Endodermal cell (in vitro differentiated cells): ENCODE data around the gene PLAC8L1. TPM values are rescaled to one million over a fixed set of nuclear protein-coding genes. Genes with fewer than 3 reads are reported as not detected.

Experiments
- DNase-seq: peaks from one replicate; pipeline ENCODE4 v3.0.0-alpha.2; 2017
- H3K27ac ChIP-seq: 2 replicates; pipeline ENCODE4 v1.5.1; 2013; ENCODE audit warnings: mild to moderate bottlenecking, low read depth, low read length, moderate library complexity
- H3K27me3 ChIP-seq: 2 replicates; pipeline ENCODE4 v1.6.1; 2013; ENCODE audit warnings: mild to moderate bottlenecking, low read length, moderate library complexity; ENCODE audit not compliant: insufficient read depth, control insufficient read depth, poor library complexity, severe bottlenecking
- H3K36me3 ChIP-seq: 2 replicates; pipeline ENCODE4 v1.7.0; 2013; ENCODE audit warnings: mild to moderate bottlenecking, low read length, moderate library complexity; ENCODE audit not compliant: control insufficient read depth, insufficient read depth
- H3K4me1 ChIP-seq: one replicate; pipeline ENCODE4 v1.7.0; 2013; ENCODE audit warnings: low read length; ENCODE audit not compliant: control insufficient read depth, insufficient read depth
- H3K4me3 ChIP-seq: 2 replicates; pipeline ENCODE4 v1.5.1; 2013; ENCODE audit warnings: mild to moderate bottlenecking, low read length, moderate library complexity
- H3K9ac ChIP-seq: 2 replicates; pipeline ENCODE4 v1.6.1; 2013; ENCODE audit warnings: mild to moderate bottlenecking, low read length, moderate library complexity; ENCODE audit not compliant: poor library complexity, severe bottlenecking; ENCODE audit errors: extremely low read depth
- H3K9me3 ChIP-seq: 2 replicates; pipeline ENCODE4 v1.6.1; 2013; ENCODE audit warnings: mild to moderate bottlenecking, low read length, moderate library complexity; ENCODE audit not compliant: control insufficient read depth
- H3K27ac Mint-ChIP-seq: 2 replicates; pipeline ENCODE4 v1.8.0; 2020; ENCODE audit warnings: mixed read lengths
- H3K27me3 Mint-ChIP-seq: 2 replicates; pipeline ENCODE4 v1.8.0; 2021; ENCODE audit warnings: mild to moderate bottlenecking, mixed read lengths; ENCODE audit not compliant: insufficient read depth
- H3K36me3 Mint-ChIP-seq: 2 replicates; pipeline ENCODE4 v1.8.0; 2020; ENCODE audit warnings: low read depth, mixed read lengths
- H3K4me1 Mint-ChIP-seq: 2 replicates; pipeline ENCODE4 v1.8.0; 2020; ENCODE audit warnings: mixed read lengths
- H3K4me3 Mint-ChIP-seq: 2 replicates; pipeline ENCODE4 v1.8.0; 2020; ENCODE audit warnings: mild to moderate bottlenecking, moderate library complexity, mixed read lengths
- H3K9me3 Mint-ChIP-seq: 2 replicates; pipeline ENCODE4 v1.8.0; 2020; ENCODE audit warnings: mild to moderate bottlenecking, mixed read lengths
- WGBS, 2 experiments: methylation state at CpG; one replicate each; pipeline versions ENCODE4 v1.1.5 to v1.1.7; 2013; ENCODE audit warnings: missing lambda C conversion rate in 2 of 2, mixed read lengths in 1 of 2; ENCODE audit not compliant: insufficient coverage in 1 of 2, insufficient read length in 1 of 2; 5-methylcytosine and 5-hydroxymethylcytosine counted together
- long read RNA-seq, 4 experiments: library from polyadenylated mRNA in 2 of 4; library from RNA in 1 of 4; library from capped mRNA in 1 of 4; stranded (forward) in 3 of 4; unstranded in 1 of 4; transcript quantifications; one replicate each; pipeline ENCODE4 v2.0.0, GENCODE V29; 2020 to 2021; ENCODE audit warnings: inconsistent platforms in 1 of 4
- polyA plus RNA-seq, 2 experiments: library from polyadenylated mRNA; stranded (reverse); fragments of 50-300 nt; gene quantifications; one replicate each; pipeline ENCODE4 v1.2.3, GENCODE V29; 2013
- total RNA-seq, 2 donors: library from RNA; stranded (reverse); fragmentation: NEBNext Ultra II Directional in 1 of 2; extraction: Animal tissue kit (Norgen Biotek cat#: 25700) in 1 of 2; gene quantifications; 2 replicates in 1 of 2; 3 replicates in 1 of 2; pipeline ENCODE4 v1.2.1, GENCODE V29; 2021
- TF ChIP-seq, protein P1 (sequence below): fragments of 200-600 bp; sonication (generic); conservative IDR thresholded peaks from 2 replicates; pipeline ENCODE4 v1.5.0; 2021; ENCODE audit warnings: antibody characterized with exemption, mild to moderate bottlenecking

PLAC8L1 gene
- 1 to 10 TPM in 1 of 2 donors, under 1 TPM in 1; 1.00 to 1.5 TPM for total RNA-seq
- 0.82 TPM for polyA plus RNA-seq (2013, experiment 1 of 2)
- not detected for polyA plus RNA-seq (2013, experiment 2 of 2)
- long read RNA-seq, experiment 1 = 0 reads
- long read RNA-seq, experiment 2, partial matches to known transcripts = 0 of 1 reads
- long read RNA-seq, experiment 2, other reads (novel, unspliced or antisense) = 1 of 1 reads
- long read RNA-seq, experiment 3, partial matches to known transcripts = 0 of 1 reads
- long read RNA-seq, experiment 3, other reads (novel, unspliced or antisense) = 1 of 1 reads
- long read RNA-seq, experiment 4 = 0 reads

DNA sequence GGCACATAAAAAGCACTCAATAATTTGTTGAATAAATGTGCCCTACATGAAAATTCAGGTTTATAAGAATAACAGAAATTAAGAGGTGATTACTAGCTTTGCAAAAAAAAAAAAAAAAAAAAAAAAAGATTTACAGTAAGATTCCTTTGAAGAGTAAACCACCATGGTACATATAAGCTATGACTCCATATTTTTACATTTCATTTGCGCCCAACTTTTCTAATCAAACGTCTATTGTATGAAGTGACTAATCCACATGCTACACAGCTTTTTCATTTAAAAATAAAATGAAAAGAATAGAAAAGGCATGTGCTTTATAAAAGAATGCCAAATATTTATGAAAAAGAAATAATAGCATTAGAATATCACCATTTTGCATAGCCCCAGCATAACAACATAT is at the start of gene PLAC8L1:
Gene PLAC8L1 (minus strand): TSS at position 101 of the 400 bp plus-strand sequence. CDS start 1,266 bp downstream, outside the sequence.
- no peak for DNase-seq
- H3K36me3 Mint-ChIP-seq = peaks cover 2% of the 10 kb centered on the region
- H3K27ac Mint-ChIP-seq = no peak within 1 kb of the TSS
- no peaks in the 10 kb centered on the region for H3K9me3 ChIP-seq
- no peaks in the 10 kb centered on the region for H3K4me1 ChIP-seq
- H3K9ac ChIP-seq = no peak within 1 kb of the TSS
- H3K4me1 Mint-ChIP-seq = no peaks in the 10 kb centered on the region
- TF ChIP-seq, protein P1, sequence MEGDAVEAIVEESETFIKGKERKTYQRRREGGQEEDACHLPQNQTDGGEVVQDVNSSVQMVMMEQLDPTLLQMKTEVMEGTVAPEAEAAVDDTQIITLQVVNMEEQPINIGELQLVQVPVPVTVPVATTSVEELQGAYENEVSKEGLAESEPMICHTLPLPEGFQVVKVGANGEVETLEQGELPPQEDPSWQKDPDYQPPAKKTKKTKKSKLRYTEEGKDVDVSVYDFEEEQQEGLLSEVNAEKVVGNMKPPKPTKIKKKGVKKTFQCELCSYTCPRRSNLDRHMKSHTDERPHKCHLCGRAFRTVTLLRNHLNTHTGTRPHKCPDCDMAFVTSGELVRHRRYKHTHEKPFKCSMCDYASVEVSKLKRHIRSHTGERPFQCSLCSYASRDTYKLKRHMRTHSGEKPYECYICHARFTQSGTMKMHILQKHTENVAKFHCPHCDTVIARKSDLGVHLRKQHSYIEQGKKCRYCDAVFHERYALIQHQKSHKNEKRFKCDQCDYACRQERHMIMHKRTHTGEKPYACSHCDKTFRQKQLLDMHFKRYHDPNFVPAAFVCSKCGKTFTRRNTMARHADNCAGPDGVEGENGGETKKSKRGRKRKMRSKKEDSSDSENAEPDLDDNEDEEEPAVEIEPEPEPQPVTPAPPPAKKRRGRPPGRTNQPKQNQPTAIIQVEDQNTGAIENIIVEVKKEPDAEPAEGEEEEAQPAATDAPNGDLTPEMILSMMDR = no peak
- H3K9me3 Mint-ChIP-seq = no peaks in the 10 kb centered on the region
- H3K36me3 ChIP-seq = peaks cover 6% of the 10 kb centered on the region
- H3K4me3 Mint-ChIP-seq = no peak within 1 kb of the TSS
- no peaks in the 10 kb centered on the region for H3K27me3 Mint-ChIP-seq
- H3K27me3 ChIP-seq = no peaks in the 10 kb centered on the region
- 100% methylated on average over 2 of the region's 2 CpGs; no CpG with 5 or more reads in 1 of the 2 experiments for WGBS, 2 experiments
- H3K27ac ChIP-seq = no peak within 1 kb of the TSS
- H3K4me3 ChIP-seq = no peak within 1 kb of the TSS

DNA sequence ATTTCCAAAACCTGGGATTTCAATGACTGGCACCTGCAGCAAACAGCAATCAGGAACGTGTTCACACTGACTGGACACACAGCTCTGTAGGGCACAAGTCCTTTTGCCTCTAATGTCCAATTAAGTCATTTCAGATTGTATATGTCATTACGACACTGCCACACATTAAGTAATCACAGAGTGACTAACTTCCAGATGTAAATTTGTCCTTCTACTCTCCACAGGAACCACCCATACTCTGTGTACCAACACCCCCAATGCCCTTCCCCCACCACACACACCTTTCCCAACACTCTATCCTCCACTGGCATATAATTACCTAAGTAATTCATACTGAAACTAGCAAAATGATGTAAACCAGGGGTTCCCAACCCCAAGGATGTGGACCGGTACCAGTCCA is 46.6 kb upstream of the PLAC8L1 start:
- H3K27ac Mint-ChIP-seq = no peak overlapping the region

DNA sequence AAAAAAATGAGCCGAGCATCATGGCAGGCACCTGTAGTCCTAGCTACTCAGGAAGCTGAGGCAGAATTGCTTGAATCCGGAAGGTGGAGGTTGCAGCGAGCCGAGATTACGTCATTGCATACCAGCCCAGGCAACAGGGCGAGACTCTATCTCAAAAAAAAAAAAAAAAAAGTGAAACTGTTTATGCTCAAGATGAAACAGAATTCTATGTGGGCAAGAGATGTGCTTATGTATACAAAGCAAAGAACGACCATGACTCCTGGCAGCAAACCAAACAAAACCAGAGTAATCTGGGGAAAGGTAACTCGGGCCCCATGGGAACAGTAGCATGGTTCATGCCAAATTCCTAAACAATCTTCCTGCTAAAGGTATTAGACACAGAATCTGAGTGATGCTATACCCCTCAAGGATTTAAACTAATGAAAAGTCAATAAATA is 32.6 kb upstream of the PLAC8L1 start:
- H3K4me1 ChIP-seq = no peaks in the 10 kb centered on the region
- no peak overlapping the region for H3K27ac ChIP-seq
- no peak overlapping the region for H3K9ac ChIP-seq
- WGBS, 2 experiments = 96 to 98% methylated on average over 5 to 8 of the region's 8 CpGs
- peaks cover 93% of the 10 kb centered on the region for H3K36me3 ChIP-seq
- TF ChIP-seq, protein P1 = no peak
- H3K27me3 ChIP-seq = no peaks in the 10 kb centered on the region
- Mint-ChIP-seq H3K27ac (no peak overlapping the region), H3K27me3 (no peaks in the 10 kb centered on the region), H3K9me3 (no peaks in the 10 kb centered on the region), H3K36me3 (peaks cover 84% of the 10 kb centered on the region), H3K4me3 (no peak overlapping the region), H3K4me1 (no peaks in the 10 kb centered on the region)
- no peaks in the 10 kb centered on the region for H3K9me3 ChIP-seq
- no peak overlapping the region for H3K4me3 ChIP-seq
- DNase-seq = no peak

More for the DNA sequence above, 46.6 kb upstream of the PLAC8L1 start:
- H3K36me3 ChIP-seq = peaks cover 97% of the 10 kb centered on the region
- TF ChIP-seq, protein P1 = no peak
- DNase-seq = no peak
- H3K9ac ChIP-seq = no peak overlapping the region
- H3K9me3 ChIP-seq = no peaks in the 10 kb centered on the region
- Mint-ChIP-seq H3K27me3 (no peaks in the 10 kb centered on the region), H3K9me3 (no peaks in the 10 kb centered on the region), H3K4me1 (no peaks in the 10 kb centered on the region), H3K4me3 (no peak overlapping the region), H3K36me3 (peaks cover 79% of the 10 kb centered on the region)
- no peaks in the 10 kb centered on the region for H3K27me3 ChIP-seq
- H3K4me1 ChIP-seq = no peaks in the 10 kb centered on the region
- no peak overlapping the region for H3K27ac ChIP-seq
- no peak overlapping the region for H3K4me3 ChIP-seq
- WGBS, 2 experiments = 60 to 64% methylated on average over 3 of the region's 3 CpGs
